Neural cell (in vitro differentiated cells): Measurements from ENCODE around the gene FOXK1. TPM values are rescaled to one million over a fixed set of nuclear protein-coding genes. Genes with fewer than 3 reads are reported as not detected.
"Not testable (repeated sequence)": the region's sequence is repeated elsewhere in the genome, so short reads cannot be mapped to it uniquely, and the experiment has no call there.

Experiments used
- H2AFZ ChIP-seq: fragments of 200-600, 300-800 bp; sonication (generic), shearing (Covaris generic); 2 replicates; pipeline ENCODE4 v1.6.0; 2014; ENCODE audit warnings: low read depth, mild to moderate bottlenecking, antibody characterized with exemption, low read length, moderate library complexity
- H3F3A ChIP-seq: fragments of 200-600 bp; shearing (Covaris generic); 2 replicates; pipeline ENCODE4 v1.6.1; 2016; ENCODE audit warnings: mild to moderate bottlenecking, moderate library complexity, mixed read lengths, antibody characterized with exemption, low read length; ENCODE audit not compliant: insufficient read depth, poor library complexity, severe bottlenecking
- H3K27ac ChIP-seq: fragments of 200-600, 300-800 bp; sonication (generic), shearing (Covaris generic); 2 replicates; pipeline ENCODE4 v1.5.1; 2014; ENCODE audit warnings: mild to moderate bottlenecking, low read length, moderate library complexity
- H3K27me3 ChIP-seq: fragments of 300-800, 200-600 bp; sonication (generic), shearing (Covaris generic); 2 replicates; pipeline ENCODE4 v1.6.0; 2014; ENCODE audit warnings: mild to moderate bottlenecking, low read depth, low read length, moderate library complexity; ENCODE audit not compliant: insufficient read depth
- H3K36me3 ChIP-seq: fragments of 300-800, 200-600 bp; sonication (generic), shearing (Covaris generic); 2 replicates; pipeline ENCODE4 v1.5.1; 2014; ENCODE audit warnings: mild to moderate bottlenecking, antibody characterized with exemption, low read length, moderate library complexity; ENCODE audit not compliant: insufficient read depth
- H3K4me2 ChIP-seq: fragments of 300-800, 200-600 bp; sonication (generic), shearing (Covaris generic); 2 replicates; pipeline ENCODE4 v1.6.0; 2014; ENCODE audit warnings: mild to moderate bottlenecking, low read length
- H3K4me3 ChIP-seq: fragments of 300-800, 200-600 bp; sonication (generic), shearing (Covaris generic); 2 replicates; pipeline ENCODE4 v1.5.1; 2014; ENCODE audit warnings: mild to moderate bottlenecking, low read length, moderate library complexity
- H3K79me2 ChIP-seq: fragments of 200-600 bp; shearing (Covaris generic); replicated peaks from 2 replicates; pipeline ENCODE4 v1.6.0; 2014; ENCODE audit warnings: mild to moderate bottlenecking, low read length, moderate library complexity; ENCODE audit not compliant: insufficient read depth
- H3K9ac ChIP-seq: fragments of 300-800, 200-600 bp; sonication (generic), shearing (Covaris generic); 2 replicates; pipeline ENCODE4 v1.6.1; 2016; ENCODE audit warnings: mild to moderate bottlenecking, low read length, mixed read lengths
- H3K9me2 ChIP-seq: fragments of 200-600 bp; shearing (Covaris generic); 2 replicates; pipeline ENCODE4 v1.6.1; 2016; ENCODE audit warnings: mild to moderate bottlenecking, low read length, mixed read lengths; ENCODE audit not compliant: insufficient read depth
- H3K9me3 ChIP-seq: fragments of 200-600, 300-800 bp; sonication (generic), shearing (Covaris generic); 2 replicates; pipeline ENCODE4 v1.6.1; 2016; ENCODE audit warnings: mild to moderate bottlenecking, mixed run types, low read length, moderate library complexity, mixed read lengths
- H4K20me1 ChIP-seq: fragments of 200-600 bp; shearing (Covaris generic); 2 replicates; pipeline ENCODE4 v1.6.1; 2016; ENCODE audit warnings: mild to moderate bottlenecking, mixed run types; ENCODE audit not compliant: insufficient read depth
- CTCF ChIP-seq: fragments of 450-650 bp; IDR thresholded peaks from 2 replicates; pipeline ENCODE4 v1.5.1; 2014; ENCODE audit warnings: antibody characterized with exemption, mild to moderate bottlenecking, moderate library complexity; ENCODE audit not compliant: poor library complexity, severe bottlenecking
- EP300 ChIP-seq: fragments of 450-650 bp; conservative IDR thresholded peaks from 2 replicates; pipeline ENCODE4 v1.6.1; 2014; ENCODE audit warnings: antibody characterized with exemption, mild to moderate bottlenecking, moderate library complexity; ENCODE audit not compliant: poor library complexity, severe bottlenecking
- EZH2 ChIP-seq: fragments of 200-600, 300-800 bp; shearing (Covaris generic), sonication (generic); IDR thresholded peaks from 2 replicates; pipeline ENCODE4 v1.6.1; 2014; ENCODE audit warnings: antibody characterized with exemption, low read length, borderline replicate concordance, mild to moderate bottlenecking; ENCODE audit not compliant: insufficient read depth, poor library complexity, severe bottlenecking
- MXI1 ChIP-seq: fragments of 450-650 bp; conservative IDR thresholded peaks from 2 replicates; pipeline ENCODE4 v1.6.1; 2014; ENCODE audit warnings: antibody characterized with exemption, mild to moderate bottlenecking; ENCODE audit not compliant: poor library complexity, severe bottlenecking
- POLR2AphosphoS5 ChIP-seq: IDR thresholded peaks from 2 replicates; pipeline ENCODE4 v1.6.1; 2012
- RAD21 ChIP-seq: fragments of 450-650 bp; conservative IDR thresholded peaks from 2 replicates; pipeline ENCODE4 v1.6.1; 2014; ENCODE audit warnings: antibody characterized with exemption, mild to moderate bottlenecking, moderate library complexity
- REST ChIP-seq: IDR thresholded peaks from 2 replicates; pipeline ENCODE4 v1.6.1; 2012; ENCODE audit warnings: borderline replicate concordance
- SMC3 ChIP-seq: fragments of 450-650 bp; conservative IDR thresholded peaks from 2 replicates; pipeline ENCODE4 v1.6.1; 2014; ENCODE audit warnings: antibody characterized with exemption, mild to moderate bottlenecking, moderate library complexity; ENCODE audit not compliant: poor library complexity
- TAF1 ChIP-seq: IDR thresholded peaks from 2 replicates; pipeline ENCODE4 v1.6.1; 2012; ENCODE audit warnings: low read depth
- polyA plus RNA-seq: library from polyadenylated mRNA; depleted of rRNA; stranded (reverse); fragments of >200 nt; gene quantifications from 2 replicates; pipeline ENCODE4 v1.2.3, GENCODE V29; 2014

FOXK1 gene
- polyA plus RNA-seq, 1 donor from 2014 or later = 7.4 TPM

- Histone ChIP-seq H3K4me3 (no peak overlapping the region), H3K27ac (no peak overlapping the region), H3K36me3 (no peaks in the 10 kb centered on the region), H3F3A (no peaks in the 10 kb centered on the region), H3K9me3 (no peaks in the 10 kb centered on the region), H4K20me1 (no peaks in the 10 kb centered on the region), H3K27me3 (no peaks in the 10 kb centered on the region), H2AFZ (no peak overlapping the region), H3K9ac (no peak overlapping the region), H3K4me2 (no peak overlapping the region), H3K79me2 (peaks cover 66% of the 10 kb centered on the region), H3K9me2 (no peaks in the 10 kb centered on the region)
- TF ChIP-seq EP300 (no peak), POLR2AphosphoS5 (no peak), SMC3 (no peak), REST (no peak), RAD21 (no peak), CTCF (no peak), EZH2 (no peak)
Observed at GRCh38 chr7:4690953-4691856, 9.1 kb downstream of the FOXK1 start.

- no peaks in the 10 kb centered on the region for H3K36me3 ChIP-seq
- TF ChIP-seq SMC3 (no peak), TAF1 (no peak), POLR2AphosphoS5 (no peak), CTCF (no peak), EZH2 (no peak), EP300 (no peak), RAD21 (no peak), REST (no peak), MXI1 (no peak)
- no peak overlapping the region for H3K4me2 ChIP-seq
- no peaks in the 10 kb centered on the region for H3F3A ChIP-seq
- H2AFZ ChIP-seq = no peak overlapping the region
- no peaks in the 10 kb centered on the region for H3K9me2 ChIP-seq
- H3K27me3 ChIP-seq = no peaks in the 10 kb centered on the region
- H4K20me1 ChIP-seq = no peaks in the 10 kb centered on the region
- H3K27ac ChIP-seq = no peak overlapping the region
- H3K9me3 ChIP-seq = no peaks in the 10 kb centered on the region
- H3K4me3 ChIP-seq = no peak overlapping the region
- peaks cover 61% of the 10 kb centered on the region for H3K79me2 ChIP-seq
- H3K9ac ChIP-seq = no peak overlapping the region
Observed at GRCh38 chr7:4692055-4692454, 10.0 kb downstream of the FOXK1 start.

- not testable (repeated sequence) for H2AFZ ChIP-seq, H3K4me2 ChIP-seq, H3K9me3 ChIP-seq, H3K4me3 ChIP-seq, H3F3A ChIP-seq, H3K27ac ChIP-seq, H3K9me2 ChIP-seq, H3K36me3 ChIP-seq, H3K9ac ChIP-seq, H3K27me3 ChIP-seq, H4K20me1 ChIP-seq
- peaks cover 55% of the 10 kb centered on the region for H3K79me2 ChIP-seq
Observed at GRCh38 chr7:4692622-4693021, 10.5 kb downstream of the FOXK1 start.
